ENCODE data around the gene PDF. TPM values are rescaled to one million over a fixed set of nuclear protein-coding genes. Genes with fewer than 3 reads are reported as not detected.

PDF gene
- total RNA-seq, 1 experiment from 2014 or later, result 42.1 TPM

GRCh38 chr16:69321080-69321479, 9.3 kb downstream of the PDF start:
- H3K9me3 Mint-ChIP-seq (ENCODE audit: unreplicated experiment), result no peaks in the 10 kb centered on the region
- ChIA-PET POLR2A (no interaction called here), CTCF (no interaction called here)

GRCh38 chr16:69320740-69321073, 9.7 kb downstream of the PDF start:
- H3K4me3 Mint-ChIP-seq (ENCODE audit: unreplicated experiment), result no peak overlapping the region
- CTCF ChIA-PET, result no interaction called here
- no peak for DNase-seq
- H3K4me1 ChIP-seq, result peaks cover under 1% of the 10 kb centered on the region
- BruUV-seq (replicated peaks), result no TSS peak
- TF ChIP-seq CTCF (IDR thresholded peaks at IDR 0.05; ENCODE audit: insufficient read depth in 1 of 2, low read depth in 1 of 2, low read length in 1 of 2, severe bottlenecking in 1 of 2, unreplicated experiment in 1 of 2), result no peak
- no peaks in the 10 kb centered on the region for H3K27me3 Mint-ChIP-seq (ENCODE audit: insufficient read depth, unreplicated experiment)
- no peak overlapping the region for H3K4me3 ChIP-seq (ENCODE audit: low read depth, low read length)
- POLR2A ChIA-PET, result no interaction called here
- peaks cover 95% of the 10 kb centered on the region for H3K36me3 Mint-ChIP-seq (ENCODE audit: insufficient read depth, unreplicated experiment)
- peaks cover 8% of the 10 kb centered on the region for H3K4me1 Mint-ChIP-seq (ENCODE audit: low read depth, unreplicated experiment)
- no peak overlapping the region for H3K27ac Mint-ChIP-seq (ENCODE audit: unreplicated experiment)
- intact Hi-C loops (cut with micrococcal nuclease; ENCODE audit: unreplicated experiment), result no loop called here
- no peaks in the 10 kb centered on the region for H3K9me3 ChIP-seq
- H3K9me3 Mint-ChIP-seq (ENCODE audit: unreplicated experiment), result no peaks in the 10 kb centered on the region
- H3K27me3 ChIP-seq (replicated peaks; ENCODE audit: control insufficient read depth, insufficient read depth, low read length), result no peaks in the 10 kb centered on the region
- H3K36me3 ChIP-seq (ENCODE audit: control insufficient read depth, insufficient read depth, low read length), result peaks cover 20% of the 10 kb centered on the region

More at GRCh38 chr16:69321080-69321479, 9.3 kb downstream of the PDF start:
- H3K27ac Mint-ChIP-seq (ENCODE audit: unreplicated experiment), result no peak overlapping the region
- BruUV-seq (replicated peaks), result no TSS peak
- H3K36me3 ChIP-seq (ENCODE audit: control insufficient read depth, insufficient read depth, low read length), result peaks cover 23% of the 10 kb centered on the region
- TF ChIP-seq CTCF (IDR thresholded peaks at IDR 0.05; ENCODE audit: insufficient read depth in 1 of 2, low read depth in 1 of 2, low read length in 1 of 2, severe bottlenecking in 1 of 2, unreplicated experiment in 1 of 2), result no peak
- no peaks in the 10 kb centered on the region for H3K9me3 ChIP-seq
- peaks cover 4% of the 10 kb centered on the region for H3K4me1 ChIP-seq
- H3K27me3 Mint-ChIP-seq (ENCODE audit: insufficient read depth, unreplicated experiment), result no peaks in the 10 kb centered on the region
- peak in 1 of 2 experiments; percentile 25 for DNase-seq
- no peak overlapping the region for H3K4me3 ChIP-seq (ENCODE audit: low read depth, low read length)
- H3K36me3 Mint-ChIP-seq (ENCODE audit: insufficient read depth, unreplicated experiment), result peaks cover 95% of the 10 kb centered on the region
- H3K27me3 ChIP-seq (replicated peaks; ENCODE audit: control insufficient read depth, insufficient read depth, low read length), result no peaks in the 10 kb centered on the region
- no peak overlapping the region for H3K4me3 Mint-ChIP-seq (ENCODE audit: unreplicated experiment)
- intact Hi-C loops (cut with micrococcal nuclease; ENCODE audit: unreplicated experiment), result no loop called here
- H3K4me1 Mint-ChIP-seq (ENCODE audit: low read depth, unreplicated experiment), result peaks cover 12% of the 10 kb centered on the region

GRCh38 chr16:69319826-69320739, 10.3 kb downstream of the PDF start:
- peaks cover 95% of the 10 kb centered on the region for H3K36me3 Mint-ChIP-seq (ENCODE audit: insufficient read depth, unreplicated experiment)
- Histone ChIP-seq H3K9me3 (no peaks in the 10 kb centered on the region), H3K36me3 (ENCODE audit: control insufficient read depth, insufficient read depth, low read length) (peaks cover 20% of the 10 kb centered on the region), H3K4me1 (no peaks in the 10 kb centered on the region), H3K4me3 (ENCODE audit: low read depth, low read length) (no peak overlapping the region), H3K27me3 (replicated peaks; ENCODE audit: control insufficient read depth, insufficient read depth, low read length) (no peaks in the 10 kb centered on the region)
- H3K27ac Mint-ChIP-seq (ENCODE audit: unreplicated experiment), result no peak overlapping the region
- intact Hi-C loops (cut with micrococcal nuclease; ENCODE audit: unreplicated experiment), result no loop called here
- TF ChIP-seq CTCF (IDR thresholded peaks at IDR 0.05; ENCODE audit: insufficient read depth in 1 of 2, low read depth in 1 of 2, low read length in 1 of 2, severe bottlenecking in 1 of 2, unreplicated experiment in 1 of 2), result no peak
- CTCF ChIA-PET, result no interaction called here
- no TSS peak for BruUV-seq (replicated peaks)
- H3K4me1 Mint-ChIP-seq (ENCODE audit: low read depth, unreplicated experiment), result peaks cover 6% of the 10 kb centered on the region
- peak in 1 of 2 experiments; percentile 31 for DNase-seq
- H3K4me3 Mint-ChIP-seq (ENCODE audit: unreplicated experiment), result no peak overlapping the region
- POLR2A ChIA-PET, result no interaction called here
- no peaks in the 10 kb centered on the region for H3K27me3 Mint-ChIP-seq (ENCODE audit: insufficient read depth, unreplicated experiment)
- no peaks in the 10 kb centered on the region for H3K9me3 Mint-ChIP-seq (ENCODE audit: unreplicated experiment)

All from Caco-2 (cell line).